Nephron progenitor cell (in vitro differentiated cells): Measurements from ENCODE around the gene APOBEC3H.

Source experiments
- DNase-seq: peaks from one replicate; pipeline ENCODE4 v3.0.0; 2021
- H3K27ac Mint-ChIP-seq: 2 replicates; pipeline ENCODE4 v1.8.0; 2021; ENCODE audit warnings: mild to moderate bottlenecking, moderate library complexity, mixed read lengths
- H3K27me3 Mint-ChIP-seq: 2 replicates; pipeline ENCODE4 v1.8.0; 2021; ENCODE audit warnings: mild to moderate bottlenecking, low read depth, mixed read lengths; ENCODE audit not compliant: poor library complexity
- H3K36me3 Mint-ChIP-seq: 2 replicates; pipeline ENCODE4 v1.8.0; 2021; ENCODE audit warnings: low read depth, mixed read lengths
- H3K4me1 Mint-ChIP-seq: 2 replicates; pipeline ENCODE4 v1.8.0; 2021; ENCODE audit warnings: mixed read lengths
- H3K4me3 Mint-ChIP-seq: 2 replicates; pipeline ENCODE4 v1.8.0; 2021; ENCODE audit warnings: mild to moderate bottlenecking, moderate library complexity, mixed read lengths
- H3K9me3 Mint-ChIP-seq: 2 replicates; pipeline ENCODE4 v1.8.0; 2021; ENCODE audit warnings: mild to moderate bottlenecking, moderate library complexity, mixed read lengths
- CTCF ChIP-seq: fragments of 200-600 bp; sonication (generic); IDR thresholded peaks from 2 replicates; pipeline ENCODE4 v1.5.0; 2021; ENCODE audit warnings: antibody characterized with exemption

Gene APOBEC3H

GRCh38 chr22:39098576-39098975 is 1.5 kb downstream of the APOBEC3H start:
- peaks cover 77% of the 10 kb centered on the region for H3K4me1 Mint-ChIP-seq
- peaks cover 7% of the 10 kb centered on the region for H3K27me3 Mint-ChIP-seq
- TF ChIP-seq CTCF, result no peak
- H3K9me3 Mint-ChIP-seq, result no peaks in the 10 kb centered on the region
- DNase-seq, result no peak
- peak overlapping the region; percentile 96 for H3K27ac Mint-ChIP-seq
- H3K4me3 Mint-ChIP-seq, result no peak overlapping the region
- no peaks in the 10 kb centered on the region for H3K36me3 Mint-ChIP-seq

GRCh38 chr22:39101226-39101625 is 4.2 kb downstream of the APOBEC3H start:
- no peak overlapping the region for H3K27ac Mint-ChIP-seq
- TF ChIP-seq CTCF, result no peak
- H3K9me3 Mint-ChIP-seq, result no peaks in the 10 kb centered on the region
- no peaks in the 10 kb centered on the region for H3K36me3 Mint-ChIP-seq
- no peak overlapping the region for H3K4me3 Mint-ChIP-seq
- H3K4me1 Mint-ChIP-seq, result peaks cover 59% of the 10 kb centered on the region
- peaks cover 7% of the 10 kb centered on the region for H3K27me3 Mint-ChIP-seq
- no peak for DNase-seq

- Mint-ChIP-seq H3K27me3 (peaks cover 7% of the 10 kb centered on the region), H3K36me3 (no peaks in the 10 kb centered on the region), H3K27ac (peak overlapping the region; percentile 48), H3K4me1 (peaks cover 41% of the 10 kb centered on the region), H3K4me3 (no peak overlapping the region), H3K9me3 (no peaks in the 10 kb centered on the region)
- TF ChIP-seq CTCF, result no peak
- no peak for DNase-seq
These were observed 6.4 kb downstream of the APOBEC3H start for GRCh38 chr22:39103431-39103830.

- Mint-ChIP-seq H3K9me3 (no peaks in the 10 kb centered on the region), H3K4me1 (peaks cover 27% of the 10 kb centered on the region), H3K36me3 (no peaks in the 10 kb centered on the region), H3K4me3 (no peak overlapping the region), H3K27ac (no peak overlapping the region), H3K27me3 (peaks cover 7% of the 10 kb centered on the region)
- no peak for TF ChIP-seq CTCF
- DNase-seq, result no peak
These were observed 9.3 kb downstream of the APOBEC3H start for GRCh38 chr22:39106326-39106725.

- Mint-ChIP-seq H3K36me3 (no peaks in the 10 kb centered on the region), H3K27ac (no peak overlapping the region)
- no peak for TF ChIP-seq CTCF
These were observed 11.4 kb downstream of the APOBEC3H start for GRCh38 chr22:39108487-39108886.

GRCh38 chr22:39109361-39109760 is 12.3 kb downstream of the APOBEC3H start:
- no peak for DNase-seq
- Mint-ChIP-seq H3K9me3 (peaks cover 6% of the 10 kb centered on the region), H3K27me3 (no peaks in the 10 kb centered on the region), H3K4me1 (peaks cover 28% of the 10 kb centered on the region), H3K36me3 (no peaks in the 10 kb centered on the region), H3K4me3 (no peak overlapping the region), H3K27ac (peak overlapping the region; percentile 53)
- TF ChIP-seq CTCF, result no peak

More at GRCh38 chr22:39108487-39108886, 11.4 kb downstream of the APOBEC3H start:
- no peaks in the 10 kb centered on the region for H3K27me3 Mint-ChIP-seq
- peaks cover 4% of the 10 kb centered on the region for H3K9me3 Mint-ChIP-seq
- peaks cover 22% of the 10 kb centered on the region for H3K4me1 Mint-ChIP-seq
- H3K4me3 Mint-ChIP-seq, result no peak overlapping the region
- DNase-seq, result no peak
